Lung (tissue), 12 donors: ENCODE data around the gene RALGAPA2. TPM values are rescaled to one million over a fixed set of nuclear protein-coding genes. Genes with fewer than 3 reads are reported as not detected.

Source experiments
- ATAC-seq: fragments of 200-7000 bp; cut with Tn5 transposase; one replicate; pipeline ENCODE4 v1.9.1; 2020; ENCODE audit warnings: moderate number of reproducible peaks; ENCODE audit not compliant: insufficient read depth, low FRiP score
- DNase-seq, 3 donors: peaks; one replicate each; pipeline ENCODE4 v3.0.0-alpha.2; 2013 to 2017
- H3K27ac ChIP-seq, 2 donors: one replicate each; pipeline ENCODE4 v1.5.1; 2013; ENCODE audit warnings: mild to moderate bottlenecking in 2 of 2, moderate library complexity in 2 of 2, control low read depth in 1 of 2, inconsistent platforms in 1 of 2, low read depth in 1 of 2, low read length in 1 of 2
- H3K27me3 ChIP-seq, 3 donors: one replicate each; pipeline ENCODE4 v1.5.1; 2013; ENCODE audit warnings: low read length in 2 of 3; ENCODE audit not compliant: control insufficient read depth in 3 of 3, insufficient read depth in 3 of 3
- H3K36me3 ChIP-seq, 4 donors: one replicate each; pipeline ENCODE4 v1.5.1; 2013; ENCODE audit warnings: low read length in 4 of 4, mild to moderate bottlenecking in 1 of 4, moderate library complexity in 1 of 4; ENCODE audit not compliant: control insufficient read depth in 4 of 4, insufficient read depth in 4 of 4
- H3K4me1 ChIP-seq, 5 donors: one replicate each; pipeline ENCODE4 v1.5.1; 2013; ENCODE audit warnings: low read length in 5 of 5, mild to moderate bottlenecking in 2 of 5, moderate library complexity in 1 of 5; ENCODE audit not compliant: control insufficient read depth in 5 of 5, insufficient read depth in 5 of 5
- H3K4me3 ChIP-seq: one replicate; pipeline ENCODE4 v1.5.1; 2013; ENCODE audit warnings: mild to moderate bottlenecking, control low read depth, moderate library complexity
- H3K9ac ChIP-seq, 2 donors: one replicate each; pipeline ENCODE4 v1.5.1; 2013; ENCODE audit warnings: low read length in 2 of 2, control low read depth in 1 of 2; ENCODE audit not compliant: insufficient read depth in 1 of 2
- H3K9me3 ChIP-seq, 4 donors: one replicate each; pipeline ENCODE4 v1.5.1; 2013; ENCODE audit warnings: low read length in 3 of 4, mild to moderate bottlenecking in 1 of 4, moderate library complexity in 1 of 4; ENCODE audit not compliant: control insufficient read depth in 4 of 4, insufficient read depth in 3 of 4
- WGBS, 2 donors: extraction: QIAGEN DNeasy Blood & Tissue Kit; methylation state at CpG; one replicate each; pipeline ENCODE4 v1.1.7; 2013; 5-methylcytosine and 5-hydroxymethylcytosine counted together
- polyA plus RNA-seq, 2 donors: library from polyadenylated mRNA; stranded (reverse); fragments of 200-250 nt; gene quantifications; one replicate each; pipeline ENCODE4 v1.2.1, GENCODE V29; 2013
- total RNA-seq, 2 donors: library from RNA; depleted of rRNA in 1 of 2; stranded (reverse); fragments of >200 nt in 1 of 2; gene quantifications; one replicate each; pipeline ENCODE4 v1.2.1, GENCODE V29; 2014 to 2021
- TF ChIP-seq, protein P1 (sequence below): IDR thresholded peaks from 2 replicates; pipeline ENCODE4 v1.5.1; 2012; ENCODE audit warnings: mild to moderate bottlenecking; ENCODE audit errors: control extremely low read depth, extremely low read depth
- donor health status: control.
- donor health status: control.
- donor health status: Bipolar disorder and iron deficiency.
- donor health status: healthy.
- donor health status: DM: yes; HTN: yes; CAD: no.

The RALGAPA2 gene
- total and polyA plus RNA-seq, 4 donors = 12.1 to 83.4 (median 55.6) TPM

DNA sequence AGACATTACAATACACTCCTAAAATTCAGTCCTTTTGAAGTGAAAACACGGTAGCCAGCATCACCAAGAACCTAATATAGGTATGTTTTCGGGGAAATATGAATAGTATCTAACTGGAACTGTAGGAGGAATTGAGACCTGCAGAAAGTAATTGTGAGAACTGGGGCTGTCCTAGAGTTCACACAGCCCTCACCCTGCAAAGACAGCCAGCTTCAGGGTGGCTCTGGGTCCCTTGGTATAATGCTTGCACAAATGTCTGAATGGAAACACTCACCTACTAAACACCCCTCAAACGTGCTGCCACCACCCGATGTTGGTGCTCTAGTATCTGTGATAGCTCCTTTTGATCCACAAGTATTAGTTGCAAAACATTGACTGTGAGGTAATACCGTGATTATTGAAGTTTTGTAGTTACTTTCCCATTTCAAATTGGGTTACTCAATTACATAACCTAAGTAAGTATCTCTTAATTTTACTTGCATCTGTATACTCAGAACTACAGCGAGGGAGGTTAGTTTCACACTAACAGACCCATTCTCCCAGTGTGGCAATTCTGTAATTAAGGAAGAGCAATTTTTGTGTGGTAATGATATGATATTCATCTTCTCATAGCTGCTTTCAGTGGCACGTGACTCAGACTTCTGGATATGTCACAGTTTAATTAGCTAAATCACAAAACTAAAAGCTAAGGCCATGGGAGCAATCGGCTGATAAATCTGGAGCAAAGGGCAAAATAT, 215.0 kb downstream of the RALGAPA2 start:
- no peak overlapping the region for H3K4me3 ChIP-seq
- H3K27ac ChIP-seq = no peak overlapping the region
- DNase-seq (no peak), ATAC-seq (no peak)
- peaks cover 12 to 27% (median 17%) of the 10 kb centered on the region in 4 donors for H3K36me3 ChIP-seq
- H3K9me3 ChIP-seq = no peaks in the 10 kb centered on the region
- no peak overlapping the region for H3K9ac ChIP-seq
- H3K27me3 ChIP-seq = no peaks in the 10 kb centered on the region
- TF ChIP-seq, protein P1, sequence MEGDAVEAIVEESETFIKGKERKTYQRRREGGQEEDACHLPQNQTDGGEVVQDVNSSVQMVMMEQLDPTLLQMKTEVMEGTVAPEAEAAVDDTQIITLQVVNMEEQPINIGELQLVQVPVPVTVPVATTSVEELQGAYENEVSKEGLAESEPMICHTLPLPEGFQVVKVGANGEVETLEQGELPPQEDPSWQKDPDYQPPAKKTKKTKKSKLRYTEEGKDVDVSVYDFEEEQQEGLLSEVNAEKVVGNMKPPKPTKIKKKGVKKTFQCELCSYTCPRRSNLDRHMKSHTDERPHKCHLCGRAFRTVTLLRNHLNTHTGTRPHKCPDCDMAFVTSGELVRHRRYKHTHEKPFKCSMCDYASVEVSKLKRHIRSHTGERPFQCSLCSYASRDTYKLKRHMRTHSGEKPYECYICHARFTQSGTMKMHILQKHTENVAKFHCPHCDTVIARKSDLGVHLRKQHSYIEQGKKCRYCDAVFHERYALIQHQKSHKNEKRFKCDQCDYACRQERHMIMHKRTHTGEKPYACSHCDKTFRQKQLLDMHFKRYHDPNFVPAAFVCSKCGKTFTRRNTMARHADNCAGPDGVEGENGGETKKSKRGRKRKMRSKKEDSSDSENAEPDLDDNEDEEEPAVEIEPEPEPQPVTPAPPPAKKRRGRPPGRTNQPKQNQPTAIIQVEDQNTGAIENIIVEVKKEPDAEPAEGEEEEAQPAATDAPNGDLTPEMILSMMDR = no peak
- peaks cover 0 to 49% (median 4%) of the 10 kb centered on the region in 5 donors for H3K4me1 ChIP-seq
- WGBS, 2 donors = 87 to 93% methylated on average over 8 of the region's 8 CpGs

DNA sequence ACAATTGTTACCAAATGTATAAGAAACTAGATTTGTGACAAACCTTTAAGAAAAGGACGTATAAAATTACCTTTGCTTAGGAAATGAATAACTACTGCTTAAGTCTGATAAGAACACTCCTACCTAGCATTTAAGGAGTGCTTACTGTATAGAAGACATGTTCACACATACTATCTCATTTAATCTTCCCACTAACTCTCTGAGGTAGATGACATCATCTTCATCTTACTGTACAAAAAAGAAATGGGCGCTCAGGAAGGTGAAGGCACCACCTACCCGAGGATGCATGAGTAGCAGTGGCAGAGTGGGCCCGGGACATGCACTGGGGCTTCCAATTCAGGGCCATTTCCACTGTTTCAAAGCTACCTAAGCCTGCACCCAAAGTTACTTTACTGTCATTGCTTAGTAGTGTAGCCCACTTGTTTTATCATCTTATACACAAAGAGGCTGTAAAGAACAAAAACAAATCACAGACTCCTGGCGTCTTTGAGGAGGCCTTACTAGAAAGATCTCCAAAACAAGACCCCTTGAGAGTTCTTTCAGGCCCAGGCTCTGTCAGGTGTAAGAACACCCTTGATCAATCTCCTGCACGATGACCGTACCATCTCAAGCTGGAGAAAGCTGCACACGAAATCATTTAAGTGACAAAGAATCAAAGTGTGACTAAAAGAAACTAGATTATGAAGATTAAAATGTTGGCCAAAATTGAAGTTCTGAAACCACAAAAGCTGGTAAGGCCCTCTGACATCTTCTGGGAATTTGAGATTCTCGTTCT, 216.5 kb downstream of the RALGAPA2 start:
- 91 to 95% methylated on average over 9 of the region's 9 CpGs for WGBS, 2 donors
- ATAC-seq (no peak), DNase-seq (no peak)
- H3K4me3 ChIP-seq = no peak overlapping the region
- no peaks in the 10 kb centered on the region for H3K27me3 ChIP-seq
- peaks cover 3 to 23% (median 14%) of the 10 kb centered on the region in 4 donors for H3K36me3 ChIP-seq
- TF ChIP-seq, protein P1 = no peak
- peaks cover 0 to 49% (median 4%) of the 10 kb centered on the region in 5 donors for H3K4me1 ChIP-seq
- H3K9me3 ChIP-seq = no peaks in the 10 kb centered on the region
- H3K27ac ChIP-seq = no peak overlapping the region
- no peak overlapping the region for H3K9ac ChIP-seq

DNA sequence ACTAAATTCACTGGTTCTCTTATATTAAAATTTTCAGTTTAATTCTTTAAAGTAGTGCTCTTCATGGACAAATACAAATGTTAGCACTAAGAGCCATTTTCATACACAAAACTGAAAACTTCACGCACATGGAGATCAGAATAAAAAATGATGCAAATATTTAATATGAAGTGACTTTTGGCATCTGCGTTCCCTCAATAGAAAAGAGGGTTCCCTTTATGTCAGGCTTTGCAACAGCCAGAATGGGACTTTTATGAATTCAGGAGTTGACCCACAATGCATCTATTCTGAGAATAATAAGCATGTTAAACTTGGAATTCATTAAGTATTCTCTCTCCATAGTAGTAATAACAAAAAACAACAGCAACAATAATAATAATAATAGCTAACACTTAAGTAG, 218.7 kb downstream of the RALGAPA2 start:
- ATAC-seq (no peak), DNase-seq (no peak)
- no peak overlapping the region for H3K9ac ChIP-seq
- TF ChIP-seq, protein P1 = no peak
- H3K9me3 ChIP-seq = no peaks in the 10 kb centered on the region
- H3K4me1 ChIP-seq = peaks cover 0 to 31% (median 4%) of the 10 kb centered on the region in 5 donors
- H3K4me3 ChIP-seq = no peak overlapping the region
- H3K36me3 ChIP-seq = peaks cover 2 to 14% (median 7%) of the 10 kb centered on the region in 4 donors
- 95 to 99% methylated on average over 2 of the region's 2 CpGs for WGBS, 2 donors
- no peak overlapping the region for H3K27ac ChIP-seq
- no peaks in the 10 kb centered on the region for H3K27me3 ChIP-seq
